Activated naive CD8-positive, alpha-beta T cell treated with anti-CD3 and anti-CD28 coated beads, Interleukin-2, amount 50 U/mL, for 16 hours (primary cell): Measurements from ENCODE around the gene EPRS1.
"Not testable (repeated sequence)": the region's sequence is repeated elsewhere in the genome, so short reads cannot be mapped to it uniquely, and the experiment has no call there.

Source experiments
- DNase-seq: peaks from one replicate; pipeline ENCODE4 v3.0.0-alpha.2; 2020; ENCODE audit warnings: low read depth, low spot score

The EPRS1 gene

GRCh38 chr1:220046052-220046930 is at the start of gene EPRS1:
Gene EPRS1, minus strand, starts transcription at chr1:220046505. Its CDS starts 117 bp downstream, at chr1:220046388.
- peak; percentile 86 for DNase-seq

- DNase-seq: peak; percentile 87
Observed at GRCh38 chr1:220094016-220094911, 48.0 kb upstream of the EPRS1 start, which contains the start of gene IARS2. Gene IARS2, plus strand, starts transcription at chr1:220094132. Its CDS starts 85 bp downstream, at chr1:220094217.

- DNase-seq: no peak
Observed at GRCh38 chr1:220093361-220094015, 47.2 kb upstream of the EPRS1 start.

GRCh38 chr1:220092694-220093093 is 46.4 kb upstream of the EPRS1 start:
- DNase-seq: no peak

- peak; percentile 93 for DNase-seq
Observed at GRCh38 chr1:220089650-220090556, 43.6 kb upstream of the EPRS1 start, which contains the start of gene BPNT1. Gene BPNT1, minus strand, starts transcription at chr1:220089788. Its CDS starts 9,942 bp downstream, at chr1:220079846.

- DNase-seq: not testable (repeated sequence)
Observed at GRCh38 chr1:220086261-220086686, 40.0 kb upstream of the EPRS1 start.

- DNase-seq: no peak
Observed at GRCh38 chr1:220084460-220084859, 38.2 kb upstream of the EPRS1 start.

- DNase-seq: no peak
Observed at GRCh38 chr1:220077887-220078286, 31.6 kb upstream of the EPRS1 start.

- DNase-seq: no peak
Observed at GRCh38 chr1:220076861-220077762, 30.8 kb upstream of the EPRS1 start.

- DNase-seq: no peak
Observed at GRCh38 chr1:220067269-220068204, 21.2 kb upstream of the EPRS1 start.

GRCh38 chr1:220062629-220063028 is 16.3 kb upstream of the EPRS1 start:
- no peak for DNase-seq

GRCh38 chr1:220060876-220061275 is 14.6 kb upstream of the EPRS1 start:
- DNase-seq: no peak

GRCh38 chr1:220056374-220056773 is 10.1 kb upstream of the EPRS1 start:
- no peak for DNase-seq

GRCh38 chr1:220045356-220046051 is 801 bp downstream of the EPRS1 start:
- no peak for DNase-seq

- DNase-seq: no peak
Observed at GRCh38 chr1:220044678-220045355, 1.5 kb downstream of the EPRS1 start.

GRCh38 chr1:220043646-220044045 is 2.7 kb downstream of the EPRS1 start:
- DNase-seq: no peak

- DNase-seq: no peak
Observed at GRCh38 chr1:220040028-220040596, 6.2 kb downstream of the EPRS1 start.
